ENCODE results near the gene POLD3.

GRCh38 chr11:74689666-74690065 lies 97.3 kb downstream of the POLD3 start:
- TF ChIP-seq CTCF (IDR thresholded peaks at IDR 0.05) (no peak), POLR2A (IDR thresholded peaks at IDR 0.05) (no peak)

Measured in body of pancreas (tissue), 4 donors.